ENCODE data around the gene C19orf67. TPM values are rescaled to one million over a fixed set of nuclear protein-coding genes. Genes with fewer than 3 reads are reported as not detected.

The C19orf67 gene
- total and polyA plus RNA-seq, 2 donors (not counting 1 experiment from before 2014, with no cell fraction given) = 1.2 TPM; not detected in 1

- ATAC-seq (ENCODE audit: low read depth) (no peak), DNase-seq (peak; percentile 68)
- H3K27ac Mint-ChIP-seq = no peak overlapping the region
- WGBS (ENCODE audit: insufficient coverage) = 10% methylated on average over 13 of the region's 15 CpGs
- no peaks in the 10 kb centered on the region for H3K9me3 Mint-ChIP-seq (ENCODE audit: insufficient read depth)
- H3K4me1 ChIP-seq (ENCODE audit: control insufficient read depth in 2 of 2, insufficient read depth in 2 of 2, low read length in 2 of 2) = peaks cover 18 to 22% of the 10 kb centered on the region in 2 donors
- ChIA-PET CTCF (interaction anchor here (0.8 to 3.4 kb wide), 22 partner anchors 10 to 290 kb away, joined by 3 to 43 read pairs (median 4); partner anchors contain the start of genes ASF1B, BRME1, CC2D1A and MISP3), POLR2A (no interaction called here)
- H4K20me1 ChIP-seq (ENCODE audit: control insufficient read depth, insufficient read depth, low read length, poor library complexity, severe bottlenecking) = no peaks in the 10 kb centered on the region
- H3K4me1 Mint-ChIP-seq = peaks cover 18% of the 10 kb centered on the region
- H3K27me3 ChIP-seq (replicated peaks in 1 of 4; ENCODE audit: control extremely low read depth in 1 of 4, control insufficient read depth in 3 of 4, insufficient read depth in 4 of 4, low read length in 3 of 4) = peaks cover 0 to 54% (median 28%) of the 10 kb centered on the region in 4 experiments
- no peaks in the 10 kb centered on the region for H3K79me2 ChIP-seq (ENCODE audit: control insufficient read depth, insufficient read depth, low read length)
- H3K36me3 ChIP-seq (replicated peaks in 1 of 2; ENCODE audit: control extremely low read depth in 1 of 2, control insufficient read depth in 1 of 2, extremely low read depth in 1 of 2, insufficient read depth in 2 of 2, low read length in 1 of 2) = no peaks in the 10 kb centered on the region
- intact Hi-C loops (cut with micrococcal nuclease) = loop anchor here (2.0 kb wide), 1 partner anchor 14 kb away; the partner anchor contains the start of gene MISP3
- peak overlapping the region; percentile 45 for H3K4me2 ChIP-seq (replicated peaks; ENCODE audit: low read depth, low read length, poor library complexity, severe bottlenecking)
- TF ChIP-seq EZH2 (IDR thresholded peaks at IDR 0.05; ENCODE audit: borderline replicate concordance, insufficient read depth, low read depth, low read length, poor library complexity, severe bottlenecking) (no peak), CTCF (IDR thresholded peaks at IDR 0.05) (peak; percentile 81)
- H3K27ac ChIP-seq (ENCODE audit: low read length in 2 of 2) = no peak overlapping the region
- H3K4me3 ChIP-seq (ENCODE audit: control extremely low read depth in 1 of 5, extremely low read depth in 1 of 5, insufficient read depth in 1 of 5, low read depth in 2 of 5, low read length in 4 of 5) = no peak overlapping the region
- H3K9me3 ChIP-seq (ENCODE audit: control extremely low read depth in 1 of 3, control insufficient read depth in 2 of 3, insufficient read depth in 1 of 3, low read length in 2 of 3) = peaks cover 0 to 8% (median 0%) of the 10 kb centered on the region in 3 donors
- H3K27me3 Mint-ChIP-seq = peaks cover 37% of the 10 kb centered on the region
- H3K4me3 Mint-ChIP-seq = no peak overlapping the region
- H3K9ac ChIP-seq (ENCODE audit: low read length) = no peak overlapping the region
- no peak overlapping the region for H2AFZ ChIP-seq (ENCODE audit: insufficient read depth, low read depth, low read length, poor library complexity, severe bottlenecking)
Observed at GRCh38 chr19:14059093-14059480, 26.5 kb downstream of the C19orf67 start.

Measured in B cell (primary cell).